Activated naive CD4-positive, alpha-beta T cell treated with anti-CD3 and anti-CD28 coated beads, Interleukin-2, amount 10 ng/mL, durations not matched to agents 7 days and 5 days (primary cell): ENCODE data around the gene TSN.
A peak's percentile ranks its signal among the peaks of the same experiment; 100 is the strongest.

Experiments used
- CTCF ChIA-PET: fragments of 350-600 bp; sonication (Branson Sonifier 250); formaldehyde crosslinking; loops from one replicate; lab custom pipeline; 2021; ENCODE audit warnings: antibody characterized with exemption; lab: Charles Lee
- DNase-seq: peaks from one replicate; pipeline ENCODE4 v3.0.0-alpha.2; 2020
- H3K27ac Mint-ChIP-seq: one replicate; pipeline ENCODE4 v1.8.0; 2021; ENCODE audit warnings: mild to moderate bottlenecking, moderate library complexity, mixed read lengths
- H3K27me3 Mint-ChIP-seq: one replicate; pipeline ENCODE4 v1.8.0; 2021; ENCODE audit warnings: mild to moderate bottlenecking, mixed read lengths
- H3K36me3 Mint-ChIP-seq: one replicate; pipeline ENCODE4 v1.8.0; 2021; ENCODE audit warnings: mixed read lengths
- H3K4me1 Mint-ChIP-seq: one replicate; pipeline ENCODE4 v1.8.0; 2021; ENCODE audit warnings: mixed read lengths
- H3K4me3 Mint-ChIP-seq: one replicate; pipeline ENCODE4 v1.8.0; 2021; ENCODE audit warnings: mild to moderate bottlenecking, moderate library complexity, mixed read lengths
- H3K9me3 Mint-ChIP-seq: one replicate; pipeline ENCODE4 v1.8.0; 2021; ENCODE audit warnings: mixed read lengths

Gene TSN

DNA sequence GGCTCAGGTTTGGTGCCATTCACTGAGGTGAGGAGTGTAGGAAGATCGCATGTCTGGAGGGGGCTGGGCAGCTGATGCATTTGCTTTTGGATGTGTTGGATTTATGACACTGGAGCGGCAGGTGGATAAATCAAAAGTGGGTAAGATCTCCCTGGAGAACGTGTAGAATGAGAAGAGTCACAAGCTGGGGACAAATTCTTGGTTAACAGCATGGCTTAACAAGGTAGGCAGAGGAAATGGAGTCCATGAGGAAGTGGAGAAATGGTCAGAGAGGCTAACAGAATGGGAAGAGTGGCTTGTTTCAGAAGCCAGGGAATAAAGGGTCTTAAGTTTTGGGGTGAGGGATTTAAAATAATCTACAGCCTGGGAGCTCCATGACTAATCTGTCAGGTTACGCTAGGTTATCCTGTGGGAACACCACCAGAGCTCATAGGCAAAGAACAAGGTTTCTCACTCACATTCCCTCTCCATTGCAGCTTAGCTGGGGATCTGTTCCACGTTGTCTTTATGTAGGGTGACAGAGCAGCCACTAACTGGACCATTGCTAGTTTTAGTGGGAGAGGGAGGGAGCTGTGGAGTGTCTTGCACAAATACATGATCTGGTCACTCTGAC is 12.8 kb downstream of the TSN start:
- H3K27ac Mint-ChIP-seq, result peak overlapping the region; percentile 46
- H3K9me3 Mint-ChIP-seq, result no peaks in the 10 kb centered on the region
- no peaks in the 10 kb centered on the region for H3K4me1 Mint-ChIP-seq
- H3K27me3 Mint-ChIP-seq, result no peaks in the 10 kb centered on the region
- CTCF ChIA-PET, result interaction anchor here (0.6 kb wide), 1 partner anchor 158 kb away, joined by 4 read pairs; no protein-coding TSS in a partner anchor
- H3K4me3 Mint-ChIP-seq, result no peak overlapping the region
- no peak for DNase-seq
- H3K36me3 Mint-ChIP-seq, result peaks cover 38% of the 10 kb centered on the region

DNA sequence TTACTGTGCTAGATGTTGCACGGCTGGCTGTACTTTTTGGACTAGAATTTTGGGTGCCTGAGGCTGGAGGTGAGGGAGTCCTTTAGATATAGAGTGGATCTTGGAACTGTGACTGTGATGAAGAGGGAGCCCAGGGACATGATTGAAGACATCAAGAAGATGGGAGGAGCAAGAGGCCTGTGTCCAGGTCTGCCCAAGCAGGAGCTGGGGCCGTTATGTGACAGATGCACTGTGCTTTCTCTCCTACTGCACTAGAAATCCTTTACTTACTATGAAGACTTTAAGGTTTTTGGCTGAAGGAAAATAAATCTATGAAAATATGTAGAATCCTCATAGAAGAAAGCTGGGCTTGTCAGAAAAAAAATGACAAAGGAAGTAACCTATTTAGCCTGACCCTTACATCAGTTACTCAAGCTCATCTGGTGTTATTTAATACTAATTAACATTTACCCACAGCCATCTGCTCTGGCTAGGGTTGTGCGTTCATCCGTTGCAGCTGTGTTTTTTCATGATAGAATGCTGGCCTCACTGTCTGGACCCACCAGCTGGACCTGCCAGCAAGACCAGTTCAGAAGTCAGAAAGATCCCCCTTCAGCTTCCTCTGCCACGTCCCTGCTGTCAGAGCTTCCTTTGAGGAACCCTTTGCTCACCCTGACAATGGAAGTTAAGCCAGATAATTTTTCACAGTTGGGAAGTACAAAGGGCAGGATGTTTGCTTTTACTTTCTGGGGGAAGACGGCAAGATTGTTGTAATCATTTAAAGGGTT is 16.7 kb downstream of the TSN start:
- CTCF ChIA-PET, result no interaction called here
- H3K36me3 Mint-ChIP-seq, result peaks cover 12% of the 10 kb centered on the region
- DNase-seq, result no peak

DNA sequence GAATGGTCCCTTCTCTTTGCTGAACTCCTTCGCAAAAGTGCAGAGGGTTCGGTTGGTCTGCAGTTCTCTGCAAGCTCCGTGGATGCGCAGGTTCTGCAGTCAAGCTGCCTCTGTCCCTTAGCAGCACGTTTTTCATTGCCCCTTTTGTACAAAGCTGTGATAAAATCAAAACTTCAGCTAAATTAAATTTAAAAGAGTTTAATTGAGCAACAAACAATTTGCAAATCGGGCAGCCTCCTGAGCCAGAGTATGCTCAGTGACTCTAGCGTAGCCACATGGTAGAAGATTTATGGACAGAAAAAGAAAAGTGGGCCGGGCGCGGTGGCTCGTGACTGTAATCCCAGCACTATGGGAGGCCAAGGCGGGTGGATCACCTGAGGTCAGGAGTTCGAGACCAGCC is 18.8 kb downstream of the TSN start:
- no peak for DNase-seq

More for the DNA sequence above, 16.7 kb downstream of the TSN start:
- no peaks in the 10 kb centered on the region for H3K4me1 Mint-ChIP-seq
- no peak overlapping the region for H3K27ac Mint-ChIP-seq
- H3K4me3 Mint-ChIP-seq, result no peak overlapping the region
- no peaks in the 10 kb centered on the region for H3K27me3 Mint-ChIP-seq
- no peaks in the 10 kb centered on the region for H3K9me3 Mint-ChIP-seq

GRCh38 chr2:121776361-121776760 is 20.9 kb downstream of the TSN start:
- CTCF ChIA-PET, result no interaction called here
- Mint-ChIP-seq H3K4me3 (no peak overlapping the region), H3K27ac (no peak overlapping the region), H3K27me3 (no peaks in the 10 kb centered on the region), H3K9me3 (no peaks in the 10 kb centered on the region), H3K36me3 (no peaks in the 10 kb centered on the region), H3K4me1 (no peaks in the 10 kb centered on the region)
- DNase-seq, result no peak

More for the DNA sequence above, 18.8 kb downstream of the TSN start:
- Mint-ChIP-seq H3K36me3 (no peaks in the 10 kb centered on the region), H3K4me1 (no peaks in the 10 kb centered on the region), H3K4me3 (no peak overlapping the region), H3K27me3 (no peaks in the 10 kb centered on the region), H3K27ac (no peak overlapping the region), H3K9me3 (no peaks in the 10 kb centered on the region)
- CTCF ChIA-PET, result no interaction called here

DNA sequence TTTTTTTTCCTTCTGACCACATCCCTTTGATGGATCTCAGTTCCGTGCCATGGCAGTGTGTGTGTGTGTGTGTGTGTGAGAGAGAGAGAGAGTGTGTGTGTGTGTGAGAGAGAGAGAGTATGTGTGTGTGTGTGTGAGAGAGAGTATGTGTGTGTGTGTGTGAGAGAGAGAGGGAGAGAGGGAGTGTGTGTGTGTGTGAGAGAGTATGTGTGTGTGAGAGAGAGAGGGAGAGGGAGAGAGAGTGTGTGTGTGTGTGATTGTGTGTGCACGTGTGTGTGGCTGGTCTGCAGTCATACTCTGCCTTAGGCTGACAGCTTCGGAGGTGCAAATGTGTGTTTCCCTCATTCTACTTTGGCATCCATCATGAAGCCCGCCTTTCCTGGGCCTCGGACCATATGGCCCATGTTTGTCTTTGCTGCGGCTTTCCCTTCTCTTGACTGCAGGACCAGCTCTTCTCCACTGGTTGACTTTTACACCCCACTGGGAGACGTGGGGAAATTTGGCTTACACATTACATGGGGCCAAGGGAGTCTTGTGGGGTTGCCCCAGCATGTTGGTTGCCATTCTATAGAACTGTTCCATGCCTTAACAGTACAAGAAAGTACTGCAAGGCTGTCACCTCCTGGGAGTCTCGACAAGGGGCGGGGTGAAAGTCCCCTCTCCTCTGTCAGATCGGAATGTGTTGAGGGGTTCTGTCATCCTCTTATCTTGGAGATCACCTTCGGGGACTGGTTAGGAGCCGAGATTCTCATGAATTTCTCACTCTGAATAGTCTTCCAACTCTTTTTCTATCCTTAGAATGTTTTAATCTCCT is 21.6 kb downstream of the TSN start:
- no peaks in the 10 kb centered on the region for H3K4me1 Mint-ChIP-seq
- no peak overlapping the region for H3K4me3 Mint-ChIP-seq
- H3K27ac Mint-ChIP-seq, result no peak overlapping the region
- no peaks in the 10 kb centered on the region for H3K36me3 Mint-ChIP-seq
- CTCF ChIA-PET, result no interaction called here
- no peaks in the 10 kb centered on the region for H3K9me3 Mint-ChIP-seq
- DNase-seq, result no peak
- H3K27me3 Mint-ChIP-seq, result no peaks in the 10 kb centered on the region

GRCh38 chr2:121777699-121778058 is 22.2 kb downstream of the TSN start:
- CTCF ChIA-PET, result interaction anchor here (1.4 kb wide), 1 partner anchor 13 kb away, joined by 3 read pairs; no protein-coding TSS in a partner anchor
- no peak overlapping the region for H3K4me3 Mint-ChIP-seq
- no peak overlapping the region for H3K27ac Mint-ChIP-seq

GRCh38 chr2:121778741-121779487 is 23.5 kb downstream of the TSN start:
- CTCF ChIA-PET, result interaction anchor here (1.4 kb wide), 1 partner anchor 14 kb away, joined by 3 read pairs; no protein-coding TSS in a partner anchor
- no peaks in the 10 kb centered on the region for H3K36me3 Mint-ChIP-seq
- H3K9me3 Mint-ChIP-seq, result no peaks in the 10 kb centered on the region
- peaks cover 4% of the 10 kb centered on the region for H3K27me3 Mint-ChIP-seq
- no peak for DNase-seq
- no peak overlapping the region for H3K4me3 Mint-ChIP-seq
- H3K4me1 Mint-ChIP-seq, result no peaks in the 10 kb centered on the region
- H3K27ac Mint-ChIP-seq, result no peak overlapping the region

More at GRCh38 chr2:121777699-121778058, 22.2 kb downstream of the TSN start:
- no peaks in the 10 kb centered on the region for H3K36me3 Mint-ChIP-seq
- no peaks in the 10 kb centered on the region for H3K4me1 Mint-ChIP-seq
- no peaks in the 10 kb centered on the region for H3K9me3 Mint-ChIP-seq
- no peaks in the 10 kb centered on the region for H3K27me3 Mint-ChIP-seq
- no peak for DNase-seq

DNA sequence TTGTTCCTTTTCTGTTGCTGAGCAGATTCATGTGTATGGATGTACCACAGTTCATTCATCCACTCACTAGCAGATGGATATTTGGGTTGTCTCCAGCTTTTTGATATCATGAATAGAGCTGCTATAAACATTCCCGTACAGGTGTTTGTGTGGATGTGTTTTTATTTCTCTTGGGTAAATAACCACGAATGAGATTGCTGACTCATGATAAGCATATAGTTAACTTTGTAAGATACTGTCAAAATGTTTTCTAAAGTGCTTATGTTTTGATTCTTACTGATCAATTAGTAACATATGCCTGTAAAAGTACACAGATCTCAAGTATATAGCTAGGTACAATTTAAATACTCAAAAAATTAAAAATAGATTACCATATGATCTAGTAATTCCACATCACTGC is 27.7 kb downstream of the TSN start:
- H3K9me3 Mint-ChIP-seq, result no peaks in the 10 kb centered on the region
- H3K4me1 Mint-ChIP-seq, result no peaks in the 10 kb centered on the region
- DNase-seq, result no peak
- no peak overlapping the region for H3K4me3 Mint-ChIP-seq
- H3K27me3 Mint-ChIP-seq, result peaks cover 4% of the 10 kb centered on the region
- no peak overlapping the region for H3K27ac Mint-ChIP-seq
- H3K36me3 Mint-ChIP-seq, result no peaks in the 10 kb centered on the region
- CTCF ChIA-PET, result no interaction called here

DNA sequence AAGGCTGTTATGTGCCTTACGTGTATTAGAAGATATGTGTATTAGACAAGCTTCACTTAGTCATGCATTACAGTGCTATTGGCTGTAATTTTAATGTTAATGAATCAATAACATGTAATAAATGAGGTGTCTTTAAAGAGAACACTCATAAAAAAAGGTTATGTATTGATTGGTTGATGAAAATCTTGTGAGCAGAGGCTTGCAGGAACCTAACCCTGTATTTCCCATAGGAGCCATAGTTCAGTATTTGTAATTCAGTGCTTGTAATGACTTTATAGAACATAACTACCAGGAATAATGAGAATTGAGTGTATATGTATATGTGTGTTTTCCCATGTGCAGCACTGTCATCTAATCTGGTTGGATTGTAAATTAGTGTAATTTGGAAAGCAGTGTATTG is 33.2 kb downstream of the TSN start:
- no peak for DNase-seq
- Mint-ChIP-seq H3K9me3 (no peaks in the 10 kb centered on the region), H3K27me3 (peaks cover 10% of the 10 kb centered on the region), H3K4me1 (no peaks in the 10 kb centered on the region), H3K27ac (no peak overlapping the region), H3K36me3 (no peaks in the 10 kb centered on the region), H3K4me3 (no peak overlapping the region)
- CTCF ChIA-PET, result no interaction called here

GRCh38 chr2:121790276-121790956 is 35.0 kb downstream of the TSN start:
- no peaks in the 10 kb centered on the region for H3K9me3 Mint-ChIP-seq
- H3K27ac Mint-ChIP-seq, result no peak overlapping the region
- H3K4me1 Mint-ChIP-seq, result no peaks in the 10 kb centered on the region
- no peaks in the 10 kb centered on the region for H3K36me3 Mint-ChIP-seq
- CTCF ChIA-PET, result no interaction called here
- H3K27me3 Mint-ChIP-seq, result peaks cover 10% of the 10 kb centered on the region
- no peak for DNase-seq
- no peak overlapping the region for H3K4me3 Mint-ChIP-seq

GRCh38 chr2:121791290-121791689 is 35.8 kb downstream of the TSN start:
- no peaks in the 10 kb centered on the region for H3K9me3 Mint-ChIP-seq
- peaks cover 15% of the 10 kb centered on the region for H3K27me3 Mint-ChIP-seq
- no peak overlapping the region for H3K4me3 Mint-ChIP-seq
- CTCF ChIA-PET, result no interaction called here
- no peaks in the 10 kb centered on the region for H3K36me3 Mint-ChIP-seq
- no peak for DNase-seq
- H3K4me1 Mint-ChIP-seq, result no peaks in the 10 kb centered on the region
- no peak overlapping the region for H3K27ac Mint-ChIP-seq

- CTCF ChIA-PET, result no interaction called here
- Mint-ChIP-seq H3K9me3 (no peaks in the 10 kb centered on the region), H3K36me3 (no peaks in the 10 kb centered on the region), H3K4me1 (no peaks in the 10 kb centered on the region), H3K27ac (no peak overlapping the region), H3K27me3 (peaks cover 16% of the 10 kb centered on the region), H3K4me3 (no peak overlapping the region)
- no peak for DNase-seq
These were observed 36.4 kb downstream of the TSN start for GRCh38 chr2:121791801-121792221.

GRCh38 chr2:121793816-121794215 is 38.4 kb downstream of the TSN start:
- CTCF ChIA-PET, result no interaction called here
- Mint-ChIP-seq H3K4me1 (no peaks in the 10 kb centered on the region), H3K4me3 (no peak overlapping the region), H3K36me3 (no peaks in the 10 kb centered on the region), H3K27me3 (peaks cover 16% of the 10 kb centered on the region), H3K27ac (no peak overlapping the region), H3K9me3 (no peaks in the 10 kb centered on the region)
- no peak for DNase-seq
